SK-N-SH treated with all-trans-retinoic acid at 6 μM for 48 hours (cell line): ENCODE results near the gene CCDC8.

ENCODE experiments used
- ATAC-seq: fragments of 200-7000 bp; cut with Tn5 transposase; 3 replicates; pipeline ENCODE4 v1.9.1; 2020; ENCODE audit warnings: mild to moderate bottlenecking, moderate library complexity
- ARNTL ChIP-seq: fragments of 450-650 bp; formaldehyde crosslinking; IDR thresholded peaks from 2 replicates; pipeline ENCODE4 v1.5.0; 2020; ENCODE audit warnings: low read depth, mild to moderate bottlenecking, moderate library complexity, borderline replicate concordance
- BACH2 ChIP-seq: fragments of 250-450 bp; sonication (Bioruptor Pico); IDR thresholded peaks from 2 replicates; pipeline ENCODE4 v1.9.0; 2021; ENCODE audit warnings: mild to moderate bottlenecking, borderline replicate concordance
- CREB5 ChIP-seq: fragments of 250-450 bp; sonication (Bioruptor Pico); IDR thresholded peaks from 2 replicates; pipeline ENCODE4 v1.5.1; 2020; ENCODE audit warnings: low read depth, mild to moderate bottlenecking, moderate library complexity
- CSDC2 ChIP-seq: fragments of 250-450 bp; sonication (Bioruptor Pico); IDR thresholded peaks from 2 replicates; pipeline ENCODE4 v1.5.0; 2020; ENCODE audit warnings: mild to moderate bottlenecking, moderate library complexity
- CSRNP3 ChIP-seq: fragments of 250-450 bp; sonication (Bioruptor Pico); IDR thresholded peaks from 2 replicates; pipeline ENCODE4 v1.5.1; 2021; ENCODE audit warnings: mild to moderate bottlenecking, moderate library complexity
- ESRRG ChIP-seq: fragments of 250-450 bp; sonication (Bioruptor Pico); IDR thresholded peaks from 2 replicates; pipeline ENCODE4 v1.6.1; 2021; ENCODE audit warnings: mild to moderate bottlenecking
- GLIS3 ChIP-seq: fragments of 250-450 bp; sonication (Bioruptor Pico); IDR thresholded peaks from 2 replicates; pipeline ENCODE4 v1.5.0; 2020; ENCODE audit warnings: mild to moderate bottlenecking, moderate library complexity
- ISL1 ChIP-seq: fragments of 250-450 bp; sonication (Bioruptor Pico); IDR thresholded peaks from 2 replicates; pipeline ENCODE4 v2.1.2; 2022; ENCODE audit warnings: mild to moderate bottlenecking, moderate library complexity
- OSR1 ChIP-seq: fragments of 250-450 bp; sonication (Bioruptor Pico); IDR thresholded peaks from 2 replicates; pipeline ENCODE4 v1.8.0; 2022; ENCODE audit warnings: moderate library complexity, mild to moderate bottlenecking, inconsistent platforms
- PATZ1 ChIP-seq: fragments of 250-450 bp; sonication (Bioruptor Pico); IDR thresholded peaks from 2 replicates; pipeline ENCODE4 v1.8.0; 2020; ENCODE audit warnings: mild to moderate bottlenecking, moderate library complexity, borderline replicate concordance
- POU6F1 ChIP-seq: fragments of 250-450 bp; sonication (Bioruptor Pico); IDR thresholded peaks from 2 replicates; pipeline ENCODE4 v1.8.0; 2021; ENCODE audit warnings: low read depth, mild to moderate bottlenecking, moderate library complexity, borderline replicate concordance
- PPARA ChIP-seq: fragments of 250-450 bp; sonication (Bioruptor Pico); IDR thresholded peaks from 2 replicates; pipeline ENCODE4 v1.5.0; 2020; ENCODE audit warnings: mild to moderate bottlenecking, borderline replicate concordance
- RARB ChIP-seq: fragments of 250-450 bp; sonication (Bioruptor Pico); IDR thresholded peaks from 2 replicates; pipeline ENCODE4 v1.8.0; 2021; ENCODE audit warnings: mild to moderate bottlenecking, moderate library complexity
- TCF4 ChIP-seq: fragments of 250-450 bp; sonication (Bioruptor Pico); IDR thresholded peaks from 2 replicates; pipeline ENCODE4 v1.8.0; 2021; ENCODE audit warnings: mild to moderate bottlenecking, moderate library complexity, borderline replicate concordance
- TSHZ2 ChIP-seq: fragments of 250-450 bp; sonication (Bioruptor Pico); IDR thresholded peaks from 2 replicates; pipeline ENCODE4 v1.5.0; 2020; ENCODE audit warnings: mild to moderate bottlenecking, moderate library complexity
- ZC3H10 ChIP-seq: fragments of 250-450 bp; sonication (Bioruptor Pico); IDR thresholded peaks from 2 replicates; pipeline ENCODE4 v1.5.1; 2021; ENCODE audit warnings: mild to moderate bottlenecking, moderate library complexity
- ZFP3 ChIP-seq: fragments of 250-450 bp; sonication (Bioruptor Pico); IDR thresholded peaks from 2 replicates; pipeline ENCODE4 v1.5.0; 2020; ENCODE audit warnings: mild to moderate bottlenecking, moderate library complexity
- ZFP30 ChIP-seq: fragments of 450-650 bp; formaldehyde crosslinking; IDR thresholded peaks from 2 replicates; pipeline ENCODE4 v1.5.0; 2022; ENCODE audit warnings: mild to moderate bottlenecking, moderate library complexity
- ZNF565 ChIP-seq: fragments of 450-650 bp; formaldehyde crosslinking; conservative IDR thresholded peaks from 2 replicates; pipeline ENCODE4 v1.5.0; 2020; ENCODE audit warnings: low read depth, mild to moderate bottlenecking, moderate library complexity
- ZNF70 ChIP-seq: fragments of 450-650 bp; formaldehyde crosslinking; IDR thresholded peaks from 2 replicates; pipeline ENCODE4 v1.5.0; 2020; ENCODE audit warnings: mild to moderate bottlenecking, moderate library complexity
- ZNF8 ChIP-seq: fragments of 450-650 bp; formaldehyde crosslinking; IDR thresholded peaks from 2 replicates; pipeline ENCODE4 v1.5.0; 2020; ENCODE audit warnings: mild to moderate bottlenecking, moderate library complexity

The CCDC8 gene

GRCh38 chr19:46447824-46448223 is 34.5 kb upstream of the CCDC8 start (continued):
- TF ChIP-seq ZFP30 (CRISPR knock-in tag) (no peak), TCF4 (no peak), ZNF70 (CRISPR knock-in tag) (no peak), CSDC2 (CRISPR knock-in tag) (no peak), CSRNP3 (CRISPR knock-in tag) (no peak)
- TF ChIP-seq, all 23 proteins: peak for 0

GRCh38 chr19:46447006-46447405 is 33.6 kb upstream of the CCDC8 start:
- TF ChIP-seq TSHZ2 (no peak), CSRNP3 (CRISPR knock-in tag) (no peak), ARNTL (CRISPR knock-in tag) (no peak), TCF4 (no peak), ZNF8 (no peak), RARB (CRISPR knock-in tag) (no peak), PPARA (no peak), BACH2 (no peak), OSR1 (CRISPR knock-in tag) (no peak), PATZ1 (CRISPR knock-in tag) (no peak), ZNF70 (CRISPR knock-in tag) (no peak), POU6F1 (no peak), ISL1 (CRISPR knock-in tag) (no peak), ESRRG (CRISPR knock-in tag) (no peak), ZFP3 (CRISPR knock-in tag) (no peak), GLIS3 (CRISPR knock-in tag) (no peak)
- ATAC-seq: no peak

- ATAC-seq: no peak
- TF ChIP-seq ZNF70 (CRISPR knock-in tag) (no peak), PPARA (no peak), PATZ1 (CRISPR knock-in tag) (no peak), TCF4 (no peak), ZFP30 (CRISPR knock-in tag) (no peak), CSRNP3 (CRISPR knock-in tag) (no peak), BACH2 (no peak), ZNF565 (no peak), CREB5 (CRISPR knock-in tag) (no peak), ZC3H10 (CRISPR knock-in tag) (no peak)
Observed at GRCh38 chr19:46446021-46446420, 32.7 kb upstream of the CCDC8 start.
